PC-9 (cell line): ENCODE results near the gene ANK2.

Experiments used
- CTCF ChIP-seq: fragments of 200-600 bp; sonication (generic); conservative IDR thresholded peaks from 2 replicates; pipeline ENCODE4 v1.6.1; 2017; ENCODE audit warnings: mixed run types, antibody characterized with exemption, mild to moderate bottlenecking, moderate library complexity
- EZH2 ChIP-seq: fragments of 200-600 bp; sonication (generic); IDR thresholded peaks from 2 replicates; pipeline ENCODE4 v1.8.0; 2017; ENCODE audit warnings: antibody characterized with exemption, low read depth

GRCh38 chr4:113009461-113009860, 40.0 kb upstream of the ANK2 start:
- TF ChIP-seq CTCF, result no peak
- no peak for TF ChIP-seq EZH2
